Chondrocyte (in vitro differentiated cells): ENCODE results near the gene PITX3. TPM values are rescaled to one million over a fixed set of nuclear protein-coding genes. Genes with fewer than 3 reads are reported as not detected.

ENCODE experiments used
- DNase-seq: peaks from one replicate; pipeline ENCODE4 v3.0.0; 2021; ENCODE audit warnings: mixed read lengths, low spot score
- H3K27ac Mint-ChIP-seq: one replicate; pipeline ENCODE4 v1.8.0; 2021; ENCODE audit warnings: mild to moderate bottlenecking, moderate library complexity, mixed read lengths; ENCODE audit not compliant: unreplicated experiment
- H3K27me3 Mint-ChIP-seq: 2 replicates; pipeline ENCODE4 v1.8.0; 2021; ENCODE audit warnings: low read depth, mixed read lengths
- H3K36me3 Mint-ChIP-seq: 2 replicates; pipeline ENCODE4 v1.8.0; 2021; ENCODE audit warnings: low read depth, mixed read lengths
- H3K4me1 Mint-ChIP-seq: 2 replicates; pipeline ENCODE4 v1.8.0; 2021; ENCODE audit warnings: low read depth, mild to moderate bottlenecking, mixed read lengths
- H3K4me3 Mint-ChIP-seq: one replicate; pipeline ENCODE4 v1.8.0; 2021; ENCODE audit warnings: mild to moderate bottlenecking, moderate library complexity, mixed read lengths; ENCODE audit not compliant: unreplicated experiment
- H3K9me3 Mint-ChIP-seq: 2 replicates; pipeline ENCODE4 v1.8.0; 2021; ENCODE audit warnings: low read depth, mixed read lengths
- total RNA-seq: library from RNA; stranded (reverse); gene quantifications from 3 replicates; pipeline ENCODE4 v1.2.1, GENCODE V29; 2021
- TF ChIP-seq, protein P1 (sequence below): fragments of 200-600 bp; sonication (generic); IDR thresholded peaks from 2 replicates; pipeline ENCODE4 v1.5.0; 2021; ENCODE audit warnings: antibody characterized with exemption, mild to moderate bottlenecking, moderate library complexity

The PITX3 gene
- total RNA-seq, 1 donor from 2014 or later: not detected

DNA sequence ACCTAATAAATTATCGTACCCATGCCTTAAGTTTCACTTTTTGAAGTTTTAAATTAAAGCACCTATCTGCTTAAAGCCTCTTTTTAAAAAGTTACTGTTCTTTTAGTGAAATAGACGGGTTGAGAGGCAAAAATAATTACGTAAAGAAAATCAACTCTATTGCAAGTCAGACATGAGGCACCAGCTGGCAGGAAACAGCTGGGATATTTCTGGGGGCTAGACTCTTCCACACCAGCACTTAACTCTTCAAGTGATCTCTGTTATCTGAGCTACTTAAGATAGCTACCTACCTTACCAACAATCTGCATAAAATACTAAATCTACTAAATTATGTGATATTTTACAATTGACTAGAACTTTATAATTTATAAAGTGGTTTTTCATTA, 39.8 kb upstream of the PITX3 start:
- peaks cover 4% of the 10 kb centered on the region for H3K36me3 Mint-ChIP-seq
- peaks cover 33% of the 10 kb centered on the region for H3K4me1 Mint-ChIP-seq
- TF ChIP-seq, protein P1, sequence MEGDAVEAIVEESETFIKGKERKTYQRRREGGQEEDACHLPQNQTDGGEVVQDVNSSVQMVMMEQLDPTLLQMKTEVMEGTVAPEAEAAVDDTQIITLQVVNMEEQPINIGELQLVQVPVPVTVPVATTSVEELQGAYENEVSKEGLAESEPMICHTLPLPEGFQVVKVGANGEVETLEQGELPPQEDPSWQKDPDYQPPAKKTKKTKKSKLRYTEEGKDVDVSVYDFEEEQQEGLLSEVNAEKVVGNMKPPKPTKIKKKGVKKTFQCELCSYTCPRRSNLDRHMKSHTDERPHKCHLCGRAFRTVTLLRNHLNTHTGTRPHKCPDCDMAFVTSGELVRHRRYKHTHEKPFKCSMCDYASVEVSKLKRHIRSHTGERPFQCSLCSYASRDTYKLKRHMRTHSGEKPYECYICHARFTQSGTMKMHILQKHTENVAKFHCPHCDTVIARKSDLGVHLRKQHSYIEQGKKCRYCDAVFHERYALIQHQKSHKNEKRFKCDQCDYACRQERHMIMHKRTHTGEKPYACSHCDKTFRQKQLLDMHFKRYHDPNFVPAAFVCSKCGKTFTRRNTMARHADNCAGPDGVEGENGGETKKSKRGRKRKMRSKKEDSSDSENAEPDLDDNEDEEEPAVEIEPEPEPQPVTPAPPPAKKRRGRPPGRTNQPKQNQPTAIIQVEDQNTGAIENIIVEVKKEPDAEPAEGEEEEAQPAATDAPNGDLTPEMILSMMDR: no peak
- H3K4me3 Mint-ChIP-seq: peak overlapping the region; percentile 57
- H3K27ac Mint-ChIP-seq: peak overlapping the region; percentile 91
- no peak for DNase-seq
- no peaks in the 10 kb centered on the region for H3K27me3 Mint-ChIP-seq
- H3K9me3 Mint-ChIP-seq: no peaks in the 10 kb centered on the region

DNA sequence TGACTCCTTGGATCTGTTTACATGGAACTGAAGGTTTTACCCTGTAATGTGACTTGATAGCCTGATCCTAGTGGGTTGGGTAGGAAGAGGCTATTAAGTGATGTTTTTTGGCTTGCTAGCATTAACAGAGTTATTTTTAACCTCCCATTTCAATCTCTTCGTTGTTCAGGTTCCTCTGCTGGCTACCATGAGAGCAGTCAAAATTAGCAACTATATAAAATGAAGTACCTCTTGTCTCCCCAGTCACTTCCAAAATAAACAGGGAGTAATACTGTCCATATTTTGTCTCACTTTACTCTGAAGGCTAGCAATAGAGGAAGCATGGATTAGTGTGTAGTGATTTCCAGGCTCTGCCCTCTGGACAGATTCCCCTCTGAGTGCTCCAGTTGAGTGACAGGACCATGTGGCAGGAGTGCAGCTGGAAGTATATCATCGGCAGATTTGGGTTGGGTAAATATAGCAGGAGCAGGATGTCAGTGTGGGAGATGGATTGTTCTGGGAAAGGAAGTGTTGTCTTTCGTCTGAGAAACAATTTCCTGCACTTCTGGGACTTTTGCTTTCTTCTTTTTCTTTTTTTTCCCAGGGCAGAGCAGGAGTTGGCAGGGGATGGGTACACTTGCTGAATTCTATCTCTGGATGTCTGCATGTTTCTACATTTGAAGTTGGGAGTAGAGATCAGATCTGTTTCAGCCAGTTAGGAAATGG, 39.2 kb upstream of the PITX3 start:
- H3K9me3 Mint-ChIP-seq: no peaks in the 10 kb centered on the region
- H3K36me3 Mint-ChIP-seq: peaks cover 4% of the 10 kb centered on the region
- DNase-seq: no peak
- peak overlapping the region; percentile 91 for H3K27ac Mint-ChIP-seq
- H3K27me3 Mint-ChIP-seq: no peaks in the 10 kb centered on the region
- TF ChIP-seq, protein P1: no peak
- H3K4me1 Mint-ChIP-seq: peaks cover 29% of the 10 kb centered on the region
- peak overlapping the region; percentile 57 for H3K4me3 Mint-ChIP-seq

DNA sequence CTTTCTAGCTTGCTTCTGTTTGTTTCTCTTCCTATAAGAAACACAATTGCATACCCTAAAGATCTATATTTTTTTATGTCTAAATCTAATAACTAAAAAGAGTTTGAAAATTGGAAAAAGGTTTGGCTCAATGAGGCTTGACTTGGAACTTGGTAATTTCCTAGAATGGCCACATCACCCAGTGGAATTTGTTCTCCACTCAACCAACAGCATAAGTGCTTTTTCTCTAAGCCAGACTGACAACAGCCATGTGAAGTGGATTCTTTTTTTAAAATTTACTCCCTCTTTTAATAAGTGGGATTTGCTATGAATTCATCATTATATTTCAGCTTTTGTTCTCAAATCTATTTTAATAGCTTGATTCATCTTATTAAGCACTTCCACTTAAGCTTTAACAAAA, 37.8 kb upstream of the PITX3 start:
- Mint-ChIP-seq H3K36me3 (no peaks in the 10 kb centered on the region), H3K27me3 (no peaks in the 10 kb centered on the region), H3K4me1 (peaks cover 32% of the 10 kb centered on the region), H3K9me3 (no peaks in the 10 kb centered on the region), H3K27ac (no peak overlapping the region), H3K4me3 (no peak overlapping the region)
- TF ChIP-seq, protein P1: no peak
- no peak for DNase-seq

DNA sequence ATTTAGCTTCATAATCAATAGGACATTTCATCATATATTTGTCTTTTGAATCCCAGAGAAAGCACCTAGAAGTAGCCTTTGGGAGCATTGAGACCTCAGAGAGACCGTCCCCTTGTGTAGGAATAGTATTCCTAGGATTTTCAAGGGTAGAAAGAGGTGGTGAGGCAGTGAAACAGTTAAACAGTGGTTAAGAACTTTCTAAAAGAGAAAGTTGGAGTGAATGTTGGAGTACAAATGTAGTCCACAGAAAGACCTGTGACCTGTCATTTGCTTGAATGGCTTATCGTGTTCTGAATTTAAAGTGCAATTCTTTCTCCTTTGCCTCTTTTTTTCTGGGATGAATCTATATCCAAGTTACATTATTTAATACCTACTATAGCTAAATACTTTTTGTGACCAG, 34.0 kb upstream of the PITX3 start:
- no peak for DNase-seq
- Mint-ChIP-seq H3K9me3 (no peaks in the 10 kb centered on the region), H3K4me1 (peaks cover 24% of the 10 kb centered on the region), H3K27me3 (no peaks in the 10 kb centered on the region), H3K4me3 (no peak overlapping the region), H3K36me3 (no peaks in the 10 kb centered on the region), H3K27ac (no peak overlapping the region)
- TF ChIP-seq, protein P1: no peak

- TF ChIP-seq, protein P1: no peak
- H3K9me3 Mint-ChIP-seq: no peaks in the 10 kb centered on the region
- H3K36me3 Mint-ChIP-seq: peaks cover 2% of the 10 kb centered on the region
- no peak for DNase-seq
- H3K27me3 Mint-ChIP-seq: no peaks in the 10 kb centered on the region
- H3K4me3 Mint-ChIP-seq: no peak overlapping the region
- H3K4me1 Mint-ChIP-seq: peaks cover 18% of the 10 kb centered on the region
- H3K27ac Mint-ChIP-seq: no peak overlapping the region
These were observed 32.8 kb upstream of the PITX3 start for GRCh38 chr10:102274062-102274461.
